Astrocyte of the spinal cord (primary cell): ENCODE results near the gene KRTAP10-10.
"Not testable (repeated sequence)": the region's sequence is repeated elsewhere in the genome, so short reads cannot be mapped to it uniquely, and the experiment has no call there.

ENCODE experiments used
- DNase-seq: peaks from one replicate; pipeline ENCODE4 v3.0.0; 2011; ENCODE audit warnings: low read depth, low spot score
- H3K4me3 ChIP-seq: 2 replicates; pipeline ENCODE4 v1.5.1; 2011; ENCODE audit warnings: low read depth, mild to moderate bottlenecking, low read length, moderate library complexity
- in situ Hi-C: cut with HindIII; loops from 2 replicates; pipeline ENCODE4 v1.10.0; 2017; ENCODE audit warnings: low sequenced_read_pairs
- TF ChIP-seq, protein P1 (sequence below): IDR thresholded peaks from 2 replicates; pipeline ENCODE4 v1.5.1; 2012; ENCODE audit warnings: low read depth, mild to moderate bottlenecking, low read length, inconsistent platforms

The KRTAP10-10 gene

GRCh38 chr21:44640761-44641160 is 3.6 kb downstream of the KRTAP10-10 start:
- in situ Hi-C loops: no loop called here
- no peak overlapping the region for H3K4me3 ChIP-seq
- TF ChIP-seq, protein P1, sequence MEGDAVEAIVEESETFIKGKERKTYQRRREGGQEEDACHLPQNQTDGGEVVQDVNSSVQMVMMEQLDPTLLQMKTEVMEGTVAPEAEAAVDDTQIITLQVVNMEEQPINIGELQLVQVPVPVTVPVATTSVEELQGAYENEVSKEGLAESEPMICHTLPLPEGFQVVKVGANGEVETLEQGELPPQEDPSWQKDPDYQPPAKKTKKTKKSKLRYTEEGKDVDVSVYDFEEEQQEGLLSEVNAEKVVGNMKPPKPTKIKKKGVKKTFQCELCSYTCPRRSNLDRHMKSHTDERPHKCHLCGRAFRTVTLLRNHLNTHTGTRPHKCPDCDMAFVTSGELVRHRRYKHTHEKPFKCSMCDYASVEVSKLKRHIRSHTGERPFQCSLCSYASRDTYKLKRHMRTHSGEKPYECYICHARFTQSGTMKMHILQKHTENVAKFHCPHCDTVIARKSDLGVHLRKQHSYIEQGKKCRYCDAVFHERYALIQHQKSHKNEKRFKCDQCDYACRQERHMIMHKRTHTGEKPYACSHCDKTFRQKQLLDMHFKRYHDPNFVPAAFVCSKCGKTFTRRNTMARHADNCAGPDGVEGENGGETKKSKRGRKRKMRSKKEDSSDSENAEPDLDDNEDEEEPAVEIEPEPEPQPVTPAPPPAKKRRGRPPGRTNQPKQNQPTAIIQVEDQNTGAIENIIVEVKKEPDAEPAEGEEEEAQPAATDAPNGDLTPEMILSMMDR: no peak

GRCh38 chr21:44643741-44644310 is 6.7 kb downstream of the KRTAP10-10 start:
- no peak for DNase-seq
- no peak overlapping the region for H3K4me3 ChIP-seq
- TF ChIP-seq, protein P1: no peak
- in situ Hi-C loops: no loop called here

More at GRCh38 chr21:44640761-44641160, 3.6 kb downstream of the KRTAP10-10 start:
- no peak for DNase-seq

DNA sequence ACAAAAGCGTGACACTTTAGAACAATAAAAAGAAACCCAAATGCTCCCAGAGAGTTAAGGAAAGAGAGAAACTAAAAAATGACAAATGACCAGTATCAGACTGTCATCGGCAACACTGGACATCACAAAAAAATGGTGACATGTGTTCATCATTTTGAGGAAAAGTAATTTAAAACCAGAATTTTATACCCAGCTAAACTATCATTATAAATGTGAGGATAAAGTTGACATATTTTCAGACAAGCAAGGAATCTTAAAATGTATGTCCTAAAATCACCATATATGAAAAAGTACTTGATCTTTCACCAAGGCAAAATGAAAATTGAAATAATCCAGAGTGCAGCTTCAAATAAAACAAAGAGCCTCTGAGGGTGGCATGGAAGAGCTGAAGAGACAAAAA is 7.7 kb downstream of the KRTAP10-10 start:
- TF ChIP-seq, protein P1: no peak
- in situ Hi-C loops: no loop called here

DNA sequence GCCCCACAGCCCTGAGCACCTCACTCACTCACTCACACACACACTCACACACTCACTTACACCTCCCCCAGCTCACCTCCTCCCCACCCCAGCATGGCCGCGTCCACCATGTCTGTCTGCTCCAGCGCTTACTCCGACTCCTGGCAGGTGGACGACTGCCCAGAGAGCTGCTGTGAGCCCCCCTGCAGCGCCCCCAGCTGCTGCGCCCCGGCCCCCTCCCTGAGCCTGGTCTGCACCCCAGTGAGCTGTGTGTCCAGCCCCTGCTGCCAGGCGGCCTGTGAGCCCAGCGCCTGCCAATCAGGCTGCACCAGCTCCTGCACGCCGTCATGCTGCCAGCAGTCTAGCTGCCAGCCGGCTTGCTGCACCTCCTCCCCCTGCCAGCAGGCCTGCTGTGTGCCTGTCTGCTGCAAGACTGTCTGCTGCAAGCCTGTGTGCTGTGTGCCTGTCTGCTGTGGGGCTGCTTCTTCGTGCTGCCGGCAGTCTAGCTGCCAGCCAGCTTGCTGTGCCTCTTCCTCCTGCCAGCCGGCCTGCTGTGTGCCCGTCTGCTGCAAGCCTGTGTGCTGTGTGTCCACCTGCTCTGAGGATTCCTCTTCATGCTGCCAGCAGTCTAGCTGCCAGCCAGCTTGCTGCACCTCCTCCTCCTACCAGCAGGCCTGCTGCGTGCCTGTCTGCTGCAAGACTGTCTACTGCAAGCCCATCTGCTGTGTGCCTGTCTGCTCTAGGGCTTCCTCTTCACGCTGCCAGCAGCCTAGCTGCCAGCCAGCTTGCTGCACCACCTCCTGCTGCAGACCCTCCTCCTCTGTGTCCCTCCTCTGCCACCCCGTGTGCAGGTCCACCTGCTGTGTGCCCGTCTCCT is 9.4 kb downstream of the KRTAP10-10 start, which contains the start of gene KRTAP10-11:
KRTAP10-11 (plus strand) TSS at position 49 of the 856 bp plus-strand sequence; CDS start at position 94, 45 bp downstream.
- in situ Hi-C loops, DNase-seq, H3K4me3 ChIP-seq: not testable (repeated sequence)

More for the DNA sequence above, 7.7 kb downstream of the KRTAP10-10 start:
- no peak for DNase-seq
- H3K4me3 ChIP-seq: no peak overlapping the region

DNA sequence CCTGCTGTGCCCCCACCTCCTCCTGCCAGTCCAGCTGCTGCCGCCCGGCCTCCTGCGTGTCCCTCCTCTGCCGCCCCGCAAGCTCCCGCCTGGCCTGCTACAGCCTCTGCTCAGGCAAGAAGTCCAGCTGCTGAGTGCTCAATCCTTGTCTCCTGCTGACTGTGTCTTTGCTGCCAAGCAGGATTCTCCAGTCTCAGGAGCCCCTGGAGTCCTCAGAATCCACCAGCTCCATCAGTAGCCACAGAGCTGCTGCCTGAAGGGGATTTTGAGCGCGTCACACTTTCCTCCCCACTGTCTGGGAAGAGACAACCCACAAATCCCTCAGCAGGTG is 10.0 kb downstream of the KRTAP10-10 start:
- TF ChIP-seq, protein P1: no peak
- H3K4me3 ChIP-seq: no peak overlapping the region
- in situ Hi-C loops: no loop called here
- DNase-seq: no peak

- H3K4me3 ChIP-seq: no peak overlapping the region
- in situ Hi-C loops: no loop called here
- TF ChIP-seq, protein P1: no peak
- no peak for DNase-seq
These were observed 11.6 kb downstream of the KRTAP10-10 start for GRCh38 chr21:44648557-44649311.
